Activated CD4-positive, CD25-positive, alpha-beta regulatory T cell (primary cell): ENCODE data around the gene WRAP53.

Experiments used
- DNase-seq, 4 experiments: peaks; one replicate each; lab custom pipeline; 2025; lab: John Stamatoyannopoulos, UW

Gene WRAP53

DNA sequence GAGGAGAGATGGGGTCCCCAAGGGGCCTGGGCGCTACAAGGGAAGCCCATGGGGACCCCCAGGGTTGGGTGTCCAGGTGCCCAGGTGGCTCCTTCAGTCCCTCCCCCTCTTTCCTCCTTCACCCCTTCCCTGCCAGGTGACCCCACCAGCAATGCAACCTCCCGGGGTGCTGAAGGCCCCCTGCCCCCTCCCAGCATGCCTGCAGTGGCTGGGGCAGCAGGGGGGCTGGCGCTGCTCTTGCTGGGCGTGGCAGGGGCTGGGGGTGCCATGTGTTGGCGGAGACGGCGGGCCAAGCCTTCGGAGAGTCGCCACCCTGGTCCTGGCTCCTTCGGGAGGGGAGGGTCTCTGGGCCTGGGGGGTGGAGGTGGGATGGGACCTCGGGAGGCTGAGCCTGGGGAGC is 20.8 kb downstream of the WRAP53 start:
- no peak for DNase-seq

GRCh38 chr17:7710301-7710700 is 22.0 kb downstream of the WRAP53 start:
- no peak for DNase-seq

DNA sequence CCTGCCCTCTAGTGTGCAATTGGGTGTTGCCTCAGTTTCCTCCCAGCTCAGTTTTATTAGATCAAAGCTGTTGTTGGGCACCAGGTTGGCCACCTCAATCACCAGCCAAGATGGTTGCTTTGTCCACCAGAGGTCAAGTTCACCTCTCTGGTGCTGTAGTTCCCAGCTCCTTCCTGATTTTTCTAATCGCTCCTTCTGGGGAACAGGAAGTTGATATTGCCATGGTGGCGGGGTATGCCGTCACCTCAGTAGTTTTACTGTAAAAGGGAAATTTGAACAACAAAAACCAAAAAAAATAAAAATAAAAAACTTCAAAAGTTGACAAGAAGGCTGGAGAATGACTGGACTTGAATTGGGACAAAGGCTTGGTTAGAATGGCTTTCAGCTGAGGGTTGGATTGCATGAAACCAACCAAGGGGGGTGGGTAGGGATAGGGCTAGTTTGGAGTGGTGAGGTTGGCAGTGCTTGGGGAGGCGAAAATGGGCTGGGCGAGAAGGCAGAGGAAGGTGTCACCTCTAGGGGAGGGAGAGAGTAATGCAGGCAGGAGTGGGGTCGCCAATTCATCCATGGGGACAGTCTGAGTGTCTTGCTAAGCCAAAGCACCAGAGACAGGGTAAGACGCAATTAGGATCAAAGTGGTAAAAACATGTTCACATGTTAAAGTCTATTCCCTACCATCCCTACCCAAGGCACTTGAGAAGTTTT is 22.9 kb downstream of the WRAP53 start:
- DNase-seq = no peak

DNA sequence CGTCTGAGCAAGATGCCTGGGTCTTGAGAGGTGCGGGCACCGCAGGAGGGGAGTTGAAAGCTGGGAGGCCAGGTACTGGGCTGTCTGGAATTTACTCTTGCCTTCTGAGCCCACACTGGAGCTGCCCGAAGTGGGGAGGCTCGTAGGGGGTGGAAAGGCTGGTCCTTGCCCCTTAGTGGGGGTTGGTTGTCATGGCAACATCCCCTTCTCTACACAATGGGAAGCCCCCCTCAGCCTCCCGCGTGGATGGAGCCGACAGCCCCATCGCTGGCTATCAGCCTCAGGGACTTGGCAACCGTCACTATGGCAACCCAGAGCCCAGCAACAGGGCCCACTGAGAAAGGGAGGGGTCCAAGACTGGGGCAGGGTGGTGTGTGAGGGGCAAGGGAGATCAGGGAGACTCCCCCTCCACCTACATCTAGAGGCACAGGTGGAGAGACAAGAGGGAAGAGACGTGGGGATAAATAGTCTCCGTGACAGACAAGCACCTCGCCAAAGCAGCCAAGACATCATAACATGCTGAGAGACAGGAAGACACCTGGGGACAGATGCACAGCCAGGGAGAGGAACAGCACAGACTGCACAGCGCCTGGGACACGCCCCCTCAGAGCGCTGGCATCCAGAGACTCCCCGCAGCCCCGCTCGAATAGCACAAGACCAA is 24.0 kb downstream of the WRAP53 start:
- DNase-seq = no peak

- no peak for DNase-seq
These were observed 25.5 kb downstream of the WRAP53 start for GRCh38 chr17:7713782-7714181.

DNA sequence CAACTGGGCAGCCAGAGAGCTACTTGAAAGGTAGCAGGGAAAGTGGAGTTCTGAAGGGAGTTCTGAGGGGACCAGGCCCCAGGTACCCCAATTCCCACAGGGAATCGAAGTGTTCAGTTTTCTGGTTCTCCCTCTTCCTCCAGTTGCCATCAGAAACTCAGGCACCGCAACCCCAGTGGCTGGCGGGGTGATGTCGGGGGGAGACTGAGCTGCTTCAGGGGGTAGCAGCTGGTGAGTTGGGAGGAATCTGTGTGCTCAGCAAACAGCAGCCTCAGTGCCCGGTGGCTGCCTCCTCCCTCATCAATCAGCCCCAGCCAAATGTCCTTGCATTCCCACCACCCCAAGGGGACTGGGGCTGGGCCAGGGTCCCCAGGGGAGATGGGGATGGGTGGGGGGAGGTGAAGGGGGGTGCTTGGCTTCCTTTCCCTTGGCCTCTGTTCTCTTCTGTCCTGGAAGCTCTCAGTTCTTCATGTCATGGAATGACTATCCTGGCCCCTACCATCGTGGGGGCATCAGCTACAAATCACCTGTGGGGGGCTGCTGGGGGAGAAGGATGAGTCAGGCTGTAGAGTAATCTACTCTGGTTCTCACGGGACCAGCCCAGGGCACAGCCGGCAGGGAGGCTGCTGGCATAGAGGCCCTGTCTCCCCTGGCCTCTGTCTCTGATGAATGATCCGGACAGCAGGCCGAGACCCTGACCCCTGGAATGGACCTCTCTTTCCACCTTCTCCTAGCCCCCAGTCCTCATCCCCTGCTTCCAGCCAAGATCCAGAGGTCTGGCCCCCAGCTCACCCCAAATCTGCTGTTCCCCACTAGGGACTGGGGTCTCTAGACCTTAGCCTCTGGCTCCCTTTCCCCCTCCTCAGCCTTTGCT is 26.7 kb downstream of the WRAP53 start:
- no peak for DNase-seq

- no peak for DNase-seq
These were observed 27.9 kb downstream of the WRAP53 start for GRCh38 chr17:7715936-7716886.

- no peak for DNase-seq
These were observed 28.9 kb downstream of the WRAP53 start, which contains the start of gene DNAH2 for GRCh38 chr17:7716901-7717755. Gene DNAH2 (plus strand): TSS chr17:7717744. CDS start chr17:7719735, 1,991 bp downstream.

GRCh38 chr17:7717756-7718350 is 29.6 kb downstream of the WRAP53 start:
- no peak for DNase-seq

DNA sequence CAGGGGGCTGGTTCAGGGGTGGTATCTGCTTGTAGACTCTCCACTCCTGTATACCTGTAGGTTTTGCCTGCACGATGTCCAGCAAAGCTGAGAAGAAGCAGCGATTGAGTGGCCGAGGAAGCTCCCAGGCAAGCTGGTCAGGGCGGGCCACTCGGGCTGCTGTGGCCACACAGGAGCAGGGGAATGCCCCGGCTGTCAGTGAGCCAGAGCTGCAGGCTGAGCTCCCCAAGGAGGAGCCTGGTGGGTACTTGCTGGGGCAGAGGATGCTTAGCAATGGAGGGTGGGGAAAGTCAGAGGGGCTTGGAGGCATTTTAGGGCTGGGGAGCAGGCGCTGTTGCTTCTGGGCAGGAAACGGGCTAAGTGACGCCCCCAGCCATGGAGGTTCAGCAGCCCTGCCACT is 31.4 kb downstream of the WRAP53 start:
- no peak for DNase-seq

GRCh38 chr17:7720125-7720524 is 31.8 kb downstream of the WRAP53 start:
- DNase-seq = no peak

DNA sequence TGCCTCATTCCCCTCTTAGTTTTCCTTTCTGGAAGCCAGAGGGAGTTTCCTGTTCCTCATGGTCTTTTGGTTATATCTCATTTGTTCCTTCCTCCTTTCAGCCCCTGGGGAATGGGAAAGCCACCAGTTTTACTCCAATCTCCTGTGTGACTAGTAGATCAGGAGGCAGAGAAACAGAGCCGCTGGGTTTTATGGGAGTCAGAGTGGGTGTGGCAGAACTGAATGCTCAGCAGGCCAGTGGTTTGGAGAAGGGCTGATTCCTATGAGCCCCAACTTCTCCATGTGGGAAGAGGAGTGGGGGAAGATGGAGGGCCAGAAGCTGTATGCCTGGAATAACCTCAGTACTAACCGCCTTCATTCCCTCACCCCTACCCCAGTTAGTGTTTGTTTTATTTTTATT is 33.3 kb downstream of the WRAP53 start:
- DNase-seq = no peak

GRCh38 chr17:7727886-7728285 is 39.6 kb downstream of the WRAP53 start:
- no peak for DNase-seq

GRCh38 chr17:7729816-7730215 is 41.5 kb downstream of the WRAP53 start:
- DNase-seq = no peak

DNA sequence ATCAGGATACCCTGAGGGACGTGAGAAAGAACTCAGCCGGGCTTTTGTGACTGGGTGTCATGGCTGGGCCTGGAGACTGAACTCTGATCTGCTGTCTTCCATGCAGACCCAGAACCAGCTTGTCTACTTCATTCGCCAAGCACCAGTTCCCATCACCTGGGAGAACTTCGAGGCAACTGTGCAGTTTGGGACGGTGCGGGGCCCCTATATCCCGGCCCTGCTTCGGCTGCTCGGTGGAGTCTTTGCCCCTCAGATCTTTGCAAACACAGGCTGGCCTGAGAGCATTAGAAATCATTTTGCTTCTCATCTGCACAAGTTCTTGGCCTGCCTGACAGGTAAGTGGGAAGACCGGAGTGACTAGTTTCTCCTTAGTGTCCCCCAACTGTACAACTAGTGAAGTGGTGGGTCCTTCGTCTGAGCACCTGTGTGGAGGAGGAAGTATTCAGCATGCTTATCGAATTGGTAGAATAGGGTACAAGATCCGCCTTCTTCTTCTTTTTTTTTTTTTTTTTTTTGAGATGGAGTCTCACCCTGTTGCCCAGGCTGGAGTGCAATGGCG is 44.8 kb downstream of the WRAP53 start:
- DNase-seq = no peak

DNA sequence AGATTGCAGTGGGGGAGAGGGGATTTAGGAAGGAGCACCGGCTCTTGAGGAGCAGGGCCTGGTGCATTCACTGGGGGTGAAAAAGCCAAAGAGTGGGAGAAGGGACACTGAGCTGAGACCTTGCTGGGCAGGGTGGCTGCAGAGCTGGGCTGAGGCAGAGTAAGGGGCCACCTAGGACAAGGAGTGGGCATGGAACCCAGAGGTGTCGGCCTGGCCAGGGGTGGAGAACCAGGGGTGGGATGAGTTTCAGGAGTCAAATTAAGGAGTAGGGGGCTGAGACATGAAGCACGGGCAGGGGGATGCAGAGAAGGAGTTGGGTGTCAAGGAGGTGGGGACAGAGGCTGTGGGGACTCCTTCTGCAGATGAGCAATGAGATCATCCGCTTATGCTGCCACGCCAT is 49.3 kb downstream of the WRAP53 start:
- no peak for DNase-seq

- DNase-seq = no peak
These were observed 51.5 kb downstream of the WRAP53 start for GRCh38 chr17:7739746-7740145.

- no peak for DNase-seq
These were observed 52.3 kb downstream of the WRAP53 start for GRCh38 chr17:7740481-7741001.

- DNase-seq = no peak
These were observed 54.5 kb downstream of the WRAP53 start for GRCh38 chr17:7742729-7743128.

DNA sequence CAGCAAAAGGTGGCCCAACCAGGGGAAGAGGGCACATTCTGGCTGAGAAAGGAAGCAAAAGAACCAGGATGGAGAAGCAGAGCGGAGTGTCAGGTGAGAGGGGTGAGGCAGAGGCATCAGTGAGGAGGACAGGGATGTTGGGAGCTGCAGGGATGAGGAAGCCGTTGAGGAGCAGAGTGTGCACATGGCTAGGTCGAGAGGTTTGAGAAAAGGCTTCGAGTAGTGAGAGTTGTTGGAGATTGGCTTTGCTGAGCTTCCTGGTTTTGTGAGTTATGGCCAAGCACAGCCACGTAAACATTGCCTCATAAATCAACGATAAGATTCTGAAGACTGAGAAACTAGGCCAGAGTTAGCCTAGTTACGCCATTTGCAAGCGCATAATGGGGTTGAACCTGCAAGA is 56.1 kb downstream of the WRAP53 start:
- DNase-seq = no peak
